Keratinocyte (primary cell): ENCODE measurements around the gene NT5C.

Experiments
- CTCF ChIP-seq, 3 experiments: IDR thresholded peaks in 1 of 3; conservative IDR thresholded peaks in 1 of 3; optimal IDR thresholded peaks in 1 of 3; 2 replicates in 2 of 3; 3 replicates in 1 of 3; pipeline versions ENCODE3 to v1.5.1; 2011; ENCODE audit warnings: low read length in 3 of 3, mild to moderate bottlenecking in 3 of 3, moderate library complexity in 2 of 3, control low read depth in 1 of 3, inconsistent platforms in 1 of 3; ENCODE audit not compliant: insufficient read depth in 2 of 3; ENCODE audit errors: extremely low read depth in 1 of 3
- EZH2 ChIP-seq: IDR thresholded peaks from one replicate; pipeline ENCODE4 v1.6.1; 2012; ENCODE audit warnings: inconsistent platforms, mild to moderate bottlenecking, low read length, moderate library complexity

- peak; percentile 69 to 80 (median 79) for TF ChIP-seq CTCF (optimal IDR thresholded peaks at IDR 0.05 in 1 of 3, IDR thresholded peaks at IDR 0.05 in 1 of 3, conservative IDR thresholded peaks at IDR 0.05 in 1 of 3; ENCODE audit: extremely low read depth in 1 of 3, insufficient read depth in 2 of 3, low read length in 3 of 3)
- no peak for TF ChIP-seq EZH2
Observed at GRCh38 chr17:75105126-75106080, 26.1 kb downstream of the NT5C start.
